Stomach smooth muscle (tissue), 2 donors: Measurements from ENCODE around the gene TMEM62.

Source experiments
- H3K27ac ChIP-seq: one replicate; pipeline ENCODE4 v1.7.0; 2013; ENCODE audit warnings: mild to moderate bottlenecking, low read length, inconsistent platforms
- H3K27me3 ChIP-seq, 2 donors: one replicate each; pipeline ENCODE4 v1.7.0; 2013; ENCODE audit warnings: low read length in 2 of 2; ENCODE audit not compliant: insufficient read depth in 2 of 2, control insufficient read depth in 1 of 2
- H3K36me3 ChIP-seq, 2 donors: one replicate each; pipeline ENCODE4 v1.7.0; 2013; ENCODE audit warnings: low read length in 2 of 2; ENCODE audit not compliant: control insufficient read depth in 2 of 2, insufficient read depth in 2 of 2
- H3K4me1 ChIP-seq: one replicate; pipeline ENCODE4 v1.7.0; 2013; ENCODE audit warnings: low read length; ENCODE audit not compliant: control insufficient read depth, insufficient read depth
- H3K4me3 ChIP-seq, 2 donors: one replicate each; pipeline ENCODE4 v1.7.0; 2013; ENCODE audit warnings: low read length in 2 of 2
- H3K9ac ChIP-seq, 2 donors: one replicate each; pipeline ENCODE4 v1.7.0; 2013; ENCODE audit warnings: low read length in 2 of 2, mild to moderate bottlenecking in 1 of 2
- H3K9me3 ChIP-seq, 2 donors: one replicate each; pipeline ENCODE4 v1.7.0; 2013; ENCODE audit warnings: low read length in 2 of 2; ENCODE audit not compliant: control insufficient read depth in 2 of 2
- donor health status: healthy.
- donor health status: Pancreatic carcinoma.

TMEM62 gene

DNA sequence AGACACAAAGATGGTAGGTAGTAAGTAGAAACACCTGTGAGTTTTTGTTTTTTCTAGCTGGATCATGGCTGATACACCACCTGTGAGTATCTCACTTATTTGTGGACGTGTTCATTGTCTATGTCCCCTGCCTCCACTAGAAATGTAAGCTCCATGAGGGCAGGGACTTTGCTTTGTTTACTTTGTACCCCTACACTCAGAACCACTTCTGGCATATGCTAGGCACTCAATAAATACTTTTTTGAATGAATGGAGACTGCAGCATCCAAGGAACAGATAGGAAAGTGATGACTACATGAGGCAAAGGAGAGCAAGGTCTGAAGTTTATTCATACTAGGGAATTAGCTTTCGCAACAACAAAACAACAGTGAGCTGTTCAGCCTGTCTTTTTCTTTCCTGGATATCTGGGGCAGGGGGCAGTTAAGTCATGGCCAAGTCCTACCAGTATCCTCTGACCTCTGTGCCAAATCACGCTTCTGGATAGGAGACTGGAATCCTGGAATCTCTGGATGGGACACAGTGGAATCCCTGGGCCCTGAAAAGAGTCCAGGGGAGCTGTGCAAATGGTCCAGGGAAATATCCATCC lies 99.0 kb downstream of the TMEM62 start:
- H3K9ac ChIP-seq, result no peak overlapping the region
- no peaks in the 10 kb centered on the region for H3K4me1 ChIP-seq
- no peaks in the 10 kb centered on the region for H3K36me3 ChIP-seq
- H3K27me3 ChIP-seq, result no peaks in the 10 kb centered on the region
- no peak overlapping the region for H3K27ac ChIP-seq
- no peaks in the 10 kb centered on the region for H3K9me3 ChIP-seq
- H3K4me3 ChIP-seq, result no peak overlapping the region
